Left lung (tissue), 10 donors: ENCODE measurements around the gene ANKRD39. TPM values are rescaled to one million over a fixed set of nuclear protein-coding genes. Genes with fewer than 3 reads are reported as not detected.

Experiments used
- ATAC-seq: fragments of 200-7000 bp; cut with Tn5 transposase; one replicate; pipeline ENCODE4 v1.9.1; 2020; ENCODE audit warnings: moderate library complexity
- DNase-seq, 4 donors: peaks; one replicate each; pipeline ENCODE4 v3.0.0-alpha.2; 2013 to 2020
- H3K27ac ChIP-seq, 2 donors: fragments of 200-600 bp; sonication (generic) in 1 of 2; one replicate each; pipeline versions ENCODE4 v1.5.0 to v1.8.0; 2020 to 2021
- H3K27me3 ChIP-seq, 2 donors: fragments of 200-600 bp; sonication (generic) in 1 of 2; one replicate each; pipeline versions ENCODE4 v1.5.0 to v1.8.0; 2020 to 2021
- H3K36me3 ChIP-seq, 2 donors: fragments of 200-600 bp; sonication (generic) in 1 of 2; one replicate each; pipeline versions ENCODE4 v1.5.0 to v1.8.0; 2020 to 2021
- H3K4me1 ChIP-seq, 2 donors: fragments of 200-600 bp; one replicate each; pipeline ENCODE4 v1.8.0; 2021
- H3K4me3 ChIP-seq, 2 donors: fragments of 200-600 bp; sonication (generic) in 1 of 2; one replicate each; pipeline versions ENCODE4 v1.5.0 to v1.8.0; 2020 to 2021; ENCODE audit warnings: mild to moderate bottlenecking in 1 of 2
- H3K9me3 ChIP-seq, 2 donors: fragments of 200-600 bp; sonication (generic) in 1 of 2; one replicate each; pipeline versions ENCODE4 v1.5.0 to v1.8.0; 2020 to 2021
- CTCF ChIP-seq, 2 donors: fragments of 200-600 bp; sonication (generic) in 1 of 2; IDR thresholded peaks; one replicate each; pipeline versions ENCODE4 v1.5.0 to v1.8.0; 2021; ENCODE audit warnings: antibody characterized with exemption in 2 of 2
- intact Hi-C, 2 donors: fragments of 100-400 bp; cut with DNase I; formaldehyde crosslinking; loops; one replicate each; pipeline versions ENCODE4 v1.11.2 to v1.14.2; 2022
- polyA plus RNA-seq, 6 donors: library from polyadenylated mRNA; unstranded; fragments of 120-200 nt; gene quantifications; one replicate each; pipeline ENCODE4 v1.2.1, GENCODE V29; 2013; ENCODE audit not compliant: insufficient read length in 6 of 6
- total RNA-seq, 2 donors: library from RNA; stranded (reverse); fragmentation: NEBNext Ultra II Directional; extraction: Animal tissue kit (Norgen Biotek cat#: 25700); gene quantifications; one replicate each; pipeline ENCODE4 v1.2.1, GENCODE V29; 2021
- donor health status: DM: no; HTN: yes; CAD: no.
- donor health status: DM: no; HTN: no; CAD: no.

Gene ANKRD39
- total and polyA plus RNA-seq, 8 donors = 7.9 to 11.9 (median 10.4) TPM

- H3K4me1 ChIP-seq = no peaks in the 10 kb centered on the region
- H3K27me3 ChIP-seq = no peaks in the 10 kb centered on the region
- H3K9me3 ChIP-seq = no peaks in the 10 kb centered on the region
- no peak for TF ChIP-seq CTCF (IDR thresholded peaks at IDR 0.05)
- no peak for ATAC-seq
- peaks cover 0 to 98% of the 10 kb centered on the region in 2 donors for H3K36me3 ChIP-seq
- no peak for DNase-seq
- no peak overlapping the region for H3K27ac ChIP-seq
- intact Hi-C loops = no loop called here
- no peak overlapping the region for H3K4me3 ChIP-seq
These were observed 27.7 kb downstream of the ANKRD39 start for GRCh38 chr2:96830044-96830562.

GRCh38 chr2:96828874-96829273 lies 28.9 kb downstream of the ANKRD39 start:
- Histone ChIP-seq H3K36me3 (peaks cover 0 to 95% of the 10 kb centered on the region in 2 donors), H3K4me1 (peaks cover 0 to 6% of the 10 kb centered on the region in 2 donors), H3K9me3 (no peaks in the 10 kb centered on the region), H3K27me3 (no peaks in the 10 kb centered on the region), H3K4me3 (no peak overlapping the region), H3K27ac (no peak overlapping the region)
- no peak for ATAC-seq
- intact Hi-C loops = no loop called here
- no peak for TF ChIP-seq CTCF (IDR thresholded peaks at IDR 0.05)
- DNase-seq = no peak

- Histone ChIP-seq H3K4me3 (no peak overlapping the region), H3K36me3 (peaks cover 0 to 91% of the 10 kb centered on the region in 2 donors), H3K27me3 (no peaks in the 10 kb centered on the region), H3K9me3 (no peaks in the 10 kb centered on the region), H3K4me1 (peaks cover 0 to 6% of the 10 kb centered on the region in 2 donors), H3K27ac (no peak overlapping the region)
- ATAC-seq (no peak), DNase-seq (no peak)
- no peak for TF ChIP-seq CTCF (IDR thresholded peaks at IDR 0.05)
- intact Hi-C loops = no loop called here
These were observed 29.4 kb downstream of the ANKRD39 start for GRCh38 chr2:96828436-96828835.

GRCh38 chr2:96826546-96827278 lies 31.1 kb downstream of the ANKRD39 start:
- TF ChIP-seq CTCF (IDR thresholded peaks at IDR 0.05) = no peak
- DNase-seq (no peak), ATAC-seq (no peak)
- Histone ChIP-seq H3K36me3 (peaks cover 0 to 82% of the 10 kb centered on the region in 2 donors), H3K27ac (no peak overlapping the region), H3K4me3 (no peak overlapping the region), H3K4me1 (peaks cover 0 to 6% of the 10 kb centered on the region in 2 donors), H3K9me3 (no peaks in the 10 kb centered on the region), H3K27me3 (no peaks in the 10 kb centered on the region)
- intact Hi-C loops = no loop called here

GRCh38 chr2:96825057-96825456 lies 32.8 kb downstream of the ANKRD39 start:
- intact Hi-C loops = no loop called here
- DNase-seq (no peak), ATAC-seq (no peak)

More at GRCh38 chr2:96825057-96825456, 32.8 kb downstream of the ANKRD39 start:
- no peak overlapping the region for H3K4me3 ChIP-seq
- H3K9me3 ChIP-seq = no peaks in the 10 kb centered on the region
- no peak overlapping the region for H3K27ac ChIP-seq
- peaks cover 0 to 11% of the 10 kb centered on the region in 2 donors for H3K4me1 ChIP-seq
- TF ChIP-seq CTCF (IDR thresholded peaks at IDR 0.05) = no peak
- no peaks in the 10 kb centered on the region for H3K27me3 ChIP-seq
- peaks cover 0 to 67% of the 10 kb centered on the region in 2 donors for H3K36me3 ChIP-seq
